ENCODE measurements around the gene DNASE1L2. TPM values are rescaled to one million over a fixed set of nuclear protein-coding genes. Genes with fewer than 3 reads are reported as not detected.

The DNASE1L2 gene
- total and polyA plus RNA-seq, 10 of the 15 experiments (the other 5 are each of a cell fraction or from before 2014, with no cell fraction given) = 0.06 to 1.5 (median 0.29) TPM

DNA sequence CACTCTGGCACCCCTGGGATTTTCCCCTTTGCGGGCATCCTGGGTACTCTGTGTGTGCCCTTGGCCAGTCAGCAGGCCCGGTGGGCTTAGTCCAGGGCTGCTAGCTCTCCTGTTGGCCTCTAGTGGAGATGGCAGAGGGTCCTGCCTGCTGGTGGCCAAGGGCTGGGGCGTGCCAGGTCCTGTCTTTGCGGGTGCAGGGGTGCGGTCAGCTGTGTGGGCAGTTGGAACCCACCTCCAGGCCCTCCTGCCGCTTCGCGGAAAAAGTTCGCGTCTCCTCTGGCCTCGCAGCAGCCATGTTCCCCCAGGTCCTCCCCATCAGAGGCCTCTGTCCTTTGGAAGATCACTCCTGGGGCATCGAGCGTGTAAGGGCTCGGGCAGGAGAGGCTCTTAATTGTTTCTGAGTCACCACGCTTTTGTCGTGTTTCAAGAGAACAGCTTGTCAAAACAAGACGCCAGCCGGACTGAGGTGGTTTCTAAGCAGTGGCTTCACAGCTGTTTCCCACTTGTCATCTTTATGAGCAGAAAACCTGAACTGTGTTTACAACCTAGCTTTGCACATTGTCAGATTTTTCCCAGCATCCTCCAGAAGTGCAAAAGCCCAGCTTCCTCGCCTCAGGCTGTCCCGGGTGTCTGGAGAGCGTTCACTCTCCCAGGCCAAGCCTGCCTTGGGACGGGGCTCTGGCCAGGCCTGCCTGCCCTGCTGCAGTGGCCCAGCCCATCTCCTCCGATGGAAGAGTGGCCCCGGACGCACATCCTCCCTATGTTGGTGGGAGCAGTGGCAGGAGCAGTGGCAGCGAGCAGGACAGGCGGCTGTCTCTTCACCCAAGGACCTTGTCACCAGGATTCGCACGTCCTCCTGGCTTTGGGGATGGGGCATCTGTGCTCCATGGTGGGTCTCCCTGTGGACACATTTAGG, 5.0 kb upstream of the DNASE1L2 start (continued):
- TF ChIP-seq, protein P1, sequence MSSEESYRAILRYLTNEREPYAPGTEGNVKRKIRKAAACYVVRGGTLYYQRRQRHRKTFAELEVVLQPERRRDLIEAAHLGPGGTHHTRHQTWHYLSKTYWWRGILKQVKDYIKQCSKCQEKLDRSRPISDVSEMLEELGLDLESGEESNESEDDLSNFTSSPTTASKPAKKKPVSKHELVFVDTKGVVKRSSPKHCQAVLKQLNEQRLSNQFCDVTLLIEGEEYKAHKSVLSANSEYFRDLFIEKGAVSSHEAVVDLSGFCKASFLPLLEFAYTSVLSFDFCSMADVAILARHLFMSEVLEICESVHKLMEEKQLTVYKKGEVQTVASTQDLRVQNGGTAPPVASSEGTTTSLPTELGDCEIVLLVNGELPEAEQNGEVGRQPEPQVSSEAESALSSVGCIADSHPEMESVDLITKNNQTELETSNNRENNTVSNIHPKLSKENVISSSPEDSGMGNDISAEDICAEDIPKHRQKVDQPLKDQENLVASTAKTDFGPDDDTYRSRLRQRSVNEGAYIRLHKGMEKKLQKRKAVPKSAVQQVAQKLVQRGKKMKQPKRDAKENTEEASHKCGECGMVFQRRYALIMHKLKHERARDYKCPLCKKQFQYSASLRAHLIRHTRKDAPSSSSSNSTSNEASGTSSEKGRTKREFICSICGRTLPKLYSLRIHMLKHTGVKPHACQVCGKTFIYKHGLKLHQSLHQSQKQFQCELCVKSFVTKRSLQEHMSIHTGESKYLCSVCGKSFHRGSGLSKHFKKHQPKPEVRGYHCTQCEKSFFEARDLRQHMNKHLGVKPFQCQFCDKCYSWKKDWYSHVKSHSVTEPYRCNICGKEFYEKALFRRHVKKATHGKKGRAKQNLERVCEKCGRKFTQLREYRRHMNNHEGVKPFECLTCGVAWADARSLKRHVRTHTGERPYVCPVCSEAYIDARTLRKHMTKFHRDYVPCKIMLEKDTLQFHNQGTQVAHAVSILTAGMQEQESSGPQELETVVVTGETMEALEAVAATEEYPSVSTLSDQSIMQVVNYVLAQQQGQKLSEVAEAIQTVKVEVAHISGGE (CRISPR knock-in tag; IDR thresholded peaks at IDR 0.05) = no peak

DNA sequence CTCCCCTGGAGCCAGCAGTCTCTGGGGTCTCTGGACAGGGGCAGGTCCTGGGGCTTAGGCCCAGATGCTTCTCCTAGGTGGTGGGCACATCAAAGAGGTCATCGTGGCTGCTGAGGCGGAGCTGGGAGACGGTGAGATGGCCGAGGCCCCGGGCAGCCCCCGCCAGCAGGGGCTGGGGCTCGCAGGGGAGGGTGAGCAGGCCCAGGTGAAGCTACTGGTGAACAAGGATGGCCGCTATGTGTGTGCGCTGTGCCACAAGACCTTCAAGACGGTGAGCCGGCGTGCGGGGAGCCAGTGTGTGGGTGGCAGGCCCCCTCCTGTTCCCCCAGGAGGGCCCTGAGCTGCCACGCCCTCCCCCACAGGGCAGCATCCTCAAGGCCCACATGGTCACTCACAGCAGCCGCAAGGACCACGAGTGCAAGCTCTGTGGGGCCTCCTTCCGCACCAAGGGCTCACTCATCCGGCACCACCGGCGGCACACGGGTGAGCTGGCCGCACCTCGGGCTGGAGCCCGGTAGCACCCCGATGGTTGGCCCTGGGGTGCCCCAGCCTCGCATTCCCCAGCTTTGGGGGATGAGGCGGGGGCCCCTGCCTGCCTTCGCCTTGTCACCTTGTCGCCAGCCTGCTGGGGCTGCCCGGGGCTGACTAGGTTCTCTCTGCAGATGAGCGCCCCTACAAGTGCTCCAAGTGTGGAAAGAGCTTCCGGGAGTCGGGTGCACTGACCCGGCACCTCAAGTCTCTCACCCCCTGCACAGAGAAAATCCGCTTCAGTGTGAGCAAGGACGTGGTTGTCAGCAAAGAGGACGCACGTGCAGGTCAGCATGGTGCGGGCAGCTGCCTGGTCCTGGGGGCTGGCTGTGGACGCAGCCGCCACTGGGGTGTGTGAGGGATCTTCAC, 3.9 kb upstream of the DNASE1L2 start:
- WGBS (ENCODE audit: insufficient coverage, insufficient replicate concordance, low lambda C conversion rate, missing lambda C conversion rate) = 94% methylated on average over 36 of the region's 41 CpGs
- no peak overlapping the region for H3K9ac ChIP-seq (ENCODE audit: control insufficient read depth, insufficient read depth, low read length)
- no peak overlapping the region for H2AFZ ChIP-seq (ENCODE audit: control insufficient read depth, low read depth, low read length)
- SMC1A ChIA-PET (ENCODE audit: uncharacterized antibody, unreplicated experiment) = no interaction called here
- no peaks in the 10 kb centered on the region for H3K27me3 ChIP-seq (replicated peaks in 1 of 2; ENCODE audit: control insufficient read depth in 2 of 2, insufficient read depth in 2 of 2, low read length in 1 of 2)
- H3K79me2 ChIP-seq (ENCODE audit: control insufficient read depth, insufficient read depth, low read length) = no peaks in the 10 kb centered on the region; the same call in 1 of the 2 replicates
- no peak for DNase-seq (ENCODE audit: low read depth, low spot score)
- H4K20me1 ChIP-seq (ENCODE audit: control insufficient read depth, insufficient read depth) = no peaks in the 10 kb centered on the region
- no TSS peak for BruUV-seq (replicated peaks)
- no peak overlapping the region for H3K4me3 ChIP-seq
- RAD21 ChIA-PET (ENCODE audit: unreplicated experiment) = no interaction called here
- CTCF ChIA-PET = no interaction called here
- no peaks in the 10 kb centered on the region for H3K9me3 ChIP-seq (replicated peaks; ENCODE audit: control insufficient read depth, insufficient read depth, low read length)
- no peak for FAIRE-seq
- no peak overlapping the region for H3K4me2 ChIP-seq (ENCODE audit: control insufficient read depth, insufficient read depth)
- peaks cover 4 to 46% of the 10 kb centered on the region in 2 experiments; a peak in 3 of 4 replicates for H3K36me3 ChIP-seq (ENCODE audit: control insufficient read depth in 2 of 2, insufficient read depth in 2 of 2, low read length in 1 of 2)
- TF ChIP-seq MTA2 (IDR thresholded peaks at IDR 0.05; ENCODE audit: low read depth) (no peak), SREBF1 (IDR thresholded peaks at IDR 0.05; ENCODE audit: low read length) (no peak), MXI1 (IDR thresholded peaks at IDR 0.05; ENCODE audit: low read depth, low read length) (no peak), RAD51 (IDR thresholded peaks at IDR 0.05) (no peak), SIN3A (IDR thresholded peaks at IDR 0.05; ENCODE audit: low read depth, low read length) (no peak), NR2C2 (IDR thresholded peaks at IDR 0.05; ENCODE audit: borderline replicate concordance, control insufficient read depth, insufficient read length, low read depth) (no peak), YY1 (IDR thresholded peaks at IDR 0.05; ENCODE audit: low read depth, low read length) (no peak)
- TF ChIP-seq, protein P2, sequence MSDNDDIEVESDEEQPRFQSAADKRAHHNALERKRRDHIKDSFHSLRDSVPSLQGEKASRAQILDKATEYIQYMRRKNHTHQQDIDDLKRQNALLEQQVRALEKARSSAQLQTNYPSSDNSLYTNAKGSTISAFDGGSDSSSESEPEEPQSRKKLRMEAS (IDR thresholded peaks at IDR 0.05; ENCODE audit: low read depth, low read length) = no peak
- intact Hi-C loops (cut with micrococcal nuclease; ENCODE audit: unreplicated experiment) (no loop called here), in situ Hi-C loops (cut with MboI) (no loop called here)
- no peak overlapping the region for H3K27ac ChIP-seq (ENCODE audit: control insufficient read depth, insufficient read depth)
- POLR2A ChIA-PET = no interaction called here
- no peaks in the 10 kb centered on the region for H3K4me1 ChIP-seq (ENCODE audit: control insufficient read depth, insufficient read depth, low read length)
- no peak for ATAC-seq

Data from GM12878 (cell line).